Activated CD8-positive, alpha-beta T cell treated with anti-CD3 and anti-CD28 coated beads, Interleukin-2, amount 10 ng/mL, durations not matched to agents 7 days and 5 days (primary cell): ENCODE results near the gene SLC12A2. TPM values are rescaled to one million over a fixed set of nuclear protein-coding genes. Genes with fewer than 3 reads are reported as not detected.
A peak's percentile ranks its signal among the peaks of the same experiment; 100 is the strongest.

Experiments used
- ATAC-seq: fragments of 150-1000 bp; cut with Tn5 transposase; one replicate; pipeline ENCODE4 v1.10.0; 2021; ENCODE audit warnings: moderate library complexity
- CTCF ChIA-PET: fragments of 350-600 bp; sonication (Branson Sonifier 250); formaldehyde crosslinking; loops from one replicate; lab custom pipeline; 2021; ENCODE audit warnings: antibody characterized with exemption; lab: Charles Lee
- POLR2A ChIA-PET: fragments of 350-600 bp; sonication (Branson Sonifier 250); formaldehyde crosslinking; loops from one replicate; lab custom pipeline; 2021; ENCODE audit warnings: antibody characterized with exemption; lab: Charles Lee
- DNase-seq: peaks from one replicate; pipeline ENCODE4 v3.0.0-alpha.2; 2020
- H3K27ac Mint-ChIP-seq: one replicate; pipeline ENCODE4 v1.8.0; 2021; ENCODE audit warnings: mild to moderate bottlenecking, mixed read lengths
- H3K27me3 Mint-ChIP-seq: one replicate; pipeline ENCODE4 v1.8.0; 2021; ENCODE audit warnings: low read depth, mixed read lengths
- H3K36me3 Mint-ChIP-seq: one replicate; pipeline ENCODE4 v1.8.0; 2021; ENCODE audit warnings: low read depth, mixed read lengths
- H3K4me1 Mint-ChIP-seq: one replicate; pipeline ENCODE4 v1.8.0; 2021; ENCODE audit warnings: low read depth, mixed read lengths
- H3K4me3 Mint-ChIP-seq: one replicate; pipeline ENCODE4 v1.8.0; 2021; ENCODE audit warnings: mild to moderate bottlenecking, mixed read lengths
- H3K9me3 Mint-ChIP-seq: one replicate; pipeline ENCODE4 v1.8.0; 2022; ENCODE audit warnings: mixed read lengths; ENCODE audit not compliant: insufficient read depth
- total RNA-seq, 2 experiments: library from RNA; stranded (reverse); gene quantifications; one replicate each; pipeline ENCODE4 v1.2.3, GENCODE V29; 2021

The SLC12A2 gene
- total RNA-seq, result 10 to 100 TPM; 13.4 to 17.0 TPM

- H3K4me1 Mint-ChIP-seq, result peaks cover 52% of the 10 kb centered on the region
- peak within 1 kb of the TSS; percentile 80 for H3K4me3 Mint-ChIP-seq
These were observed at the start of gene SLC12A2 for GRCh38 chr5:128083033-128083810. Gene SLC12A2, plus strand, starts transcription at chr5:128083766. Its CDS starts 189 bp downstream, at chr5:128083955.

DNA sequence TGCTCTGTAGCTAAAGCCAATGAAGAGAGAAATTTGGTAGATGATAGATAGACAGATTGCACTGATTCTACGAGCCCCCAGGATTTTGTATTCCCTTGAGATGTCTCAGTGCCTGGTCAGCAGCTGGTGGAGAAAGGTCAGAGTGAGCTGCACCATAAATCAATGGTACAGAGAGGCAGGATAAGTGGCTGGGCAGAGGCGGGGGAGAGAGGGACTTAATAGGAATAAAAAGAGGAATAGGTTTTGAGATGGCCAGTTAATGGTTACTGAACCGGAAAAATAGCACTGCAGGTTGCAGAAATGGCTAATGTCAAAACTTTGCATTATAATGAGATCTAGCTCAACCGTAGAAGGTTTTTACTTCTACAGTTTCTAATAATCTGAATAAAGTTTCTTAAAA is 47.9 kb upstream of the SLC12A2 start:
- Mint-ChIP-seq H3K27me3 (no peaks in the 10 kb centered on the region), H3K4me1 (no peaks in the 10 kb centered on the region), H3K27ac (no peak overlapping the region), H3K36me3 (no peaks in the 10 kb centered on the region), H3K4me3 (no peak overlapping the region), H3K9me3 (peaks cover 6% of the 10 kb centered on the region)
- DNase-seq (no peak), ATAC-seq (no peak)
- POLR2A ChIA-PET, result interaction anchor here (0.5 kb wide), 1 partner anchor 75 kb away, joined by 3 read pairs; no protein-coding TSS in a partner anchor
- CTCF ChIA-PET, result interaction anchor here (0.6 kb wide), 1 partner anchor 386 kb away, joined by 3 read pairs; no protein-coding TSS in a partner anchor

More at GRCh38 chr5:128083033-128083810, at the start of gene SLC12A2:
- H3K27ac Mint-ChIP-seq, result peak within 1 kb of the TSS; percentile 87
- H3K36me3 Mint-ChIP-seq, result peaks cover 13% of the 10 kb centered on the region
- H3K9me3 Mint-ChIP-seq, result no peaks in the 10 kb centered on the region
- DNase-seq (peak; percentile 92), ATAC-seq (peak; percentile 79)
- CTCF ChIA-PET, result interaction anchor here (0.6 to 2.4 kb wide), 5 partner anchors 15 to 1011 kb away, joined by 3 to 5 read pairs (median 3); partner anchors contain the start of gene ISOC1
- H3K27me3 Mint-ChIP-seq, result no peaks in the 10 kb centered on the region
- POLR2A ChIA-PET, result interaction anchor here (0.6 kb wide), 1 partner anchor 15 kb away, joined by 4 read pairs; no protein-coding TSS in a partner anchor

DNA sequence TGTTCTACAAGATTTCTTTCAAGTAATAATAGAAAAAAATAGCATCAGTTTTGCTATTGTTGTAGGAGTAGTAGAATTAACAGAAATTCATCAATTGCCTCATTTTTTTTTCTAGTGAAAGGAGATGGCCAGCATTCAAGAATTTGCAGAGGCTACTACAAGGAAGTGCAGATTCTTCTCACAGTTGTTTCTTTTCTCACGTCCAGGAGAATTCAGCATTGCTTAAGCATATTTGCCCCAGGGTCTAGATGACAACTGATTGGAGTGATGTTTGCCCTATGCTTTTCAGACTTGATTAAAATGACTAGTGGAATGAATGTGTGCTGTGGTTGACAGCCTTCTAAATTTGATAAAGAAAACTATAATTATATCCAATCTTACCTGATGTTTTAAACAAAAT is 46.6 kb upstream of the SLC12A2 start:
- no peak for ATAC-seq
- ChIA-PET CTCF (no interaction called here), POLR2A (no interaction called here)

DNA sequence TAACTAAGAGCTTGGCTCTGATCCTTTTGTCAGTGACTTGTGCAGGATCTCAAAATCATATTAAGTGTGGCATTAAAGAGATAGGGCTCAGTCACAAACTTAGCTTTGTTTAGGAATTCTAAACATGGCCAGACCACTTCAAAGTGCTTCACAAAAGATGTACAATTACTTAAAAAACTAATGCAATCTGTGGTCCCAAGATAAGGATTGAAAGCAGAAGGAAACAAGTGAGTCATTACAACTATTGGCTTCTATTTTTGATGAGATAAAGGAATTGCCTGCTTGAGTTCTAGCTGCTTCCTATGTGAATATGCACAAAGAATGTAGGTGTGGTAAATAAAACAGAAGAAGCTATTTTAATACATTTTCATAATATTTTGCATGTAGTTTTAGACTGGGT is 44.9 kb upstream of the SLC12A2 start:
- Mint-ChIP-seq H3K9me3 (peaks cover 3% of the 10 kb centered on the region), H3K27ac (no peak overlapping the region), H3K27me3 (no peaks in the 10 kb centered on the region), H3K36me3 (no peaks in the 10 kb centered on the region), H3K4me3 (no peak overlapping the region), H3K4me1 (no peaks in the 10 kb centered on the region)
- DNase-seq (no peak), ATAC-seq (no peak)
- CTCF ChIA-PET, result no interaction called here
- POLR2A ChIA-PET, result no interaction called here

More for the DNA sequence above, 46.6 kb upstream of the SLC12A2 start:
- Mint-ChIP-seq H3K4me1 (no peaks in the 10 kb centered on the region), H3K27me3 (no peaks in the 10 kb centered on the region), H3K9me3 (peaks cover 6% of the 10 kb centered on the region), H3K36me3 (no peaks in the 10 kb centered on the region), H3K4me3 (no peak overlapping the region), H3K27ac (no peak overlapping the region)
- DNase-seq, result no peak

GRCh38 chr5:128040927-128041326 is 42.6 kb upstream of the SLC12A2 start:
- Mint-ChIP-seq H3K4me3 (no peak overlapping the region), H3K36me3 (peaks cover 5% of the 10 kb centered on the region), H3K9me3 (no peaks in the 10 kb centered on the region), H3K4me1 (no peaks in the 10 kb centered on the region), H3K27me3 (no peaks in the 10 kb centered on the region), H3K27ac (no peak overlapping the region)
- ATAC-seq, result no peak
- DNase-seq, result no peak
- ChIA-PET CTCF (no interaction called here), POLR2A (no interaction called here)

- no peak overlapping the region for H3K27ac Mint-ChIP-seq
- CTCF ChIA-PET, result no interaction called here
- no peak overlapping the region for H3K4me3 Mint-ChIP-seq
- no peaks in the 10 kb centered on the region for H3K9me3 Mint-ChIP-seq
- no peaks in the 10 kb centered on the region for H3K27me3 Mint-ChIP-seq
- H3K36me3 Mint-ChIP-seq, result peaks cover 3% of the 10 kb centered on the region
- H3K4me1 Mint-ChIP-seq, result no peaks in the 10 kb centered on the region
- POLR2A ChIA-PET, result no interaction called here
- DNase-seq (no peak), ATAC-seq (no peak)
These were observed 30.8 kb upstream of the SLC12A2 start for GRCh38 chr5:128052780-128053179.

GRCh38 chr5:128053291-128053954 is 30.1 kb upstream of the SLC12A2 start:
- no peaks in the 10 kb centered on the region for H3K4me1 Mint-ChIP-seq
- ATAC-seq (no peak), DNase-seq (no peak)
- no peak overlapping the region for H3K27ac Mint-ChIP-seq
- no peaks in the 10 kb centered on the region for H3K27me3 Mint-ChIP-seq
- H3K4me3 Mint-ChIP-seq, result no peak overlapping the region
- ChIA-PET POLR2A (no interaction called here), CTCF (no interaction called here)
- no peaks in the 10 kb centered on the region for H3K9me3 Mint-ChIP-seq
- H3K36me3 Mint-ChIP-seq, result peaks cover 3% of the 10 kb centered on the region

DNA sequence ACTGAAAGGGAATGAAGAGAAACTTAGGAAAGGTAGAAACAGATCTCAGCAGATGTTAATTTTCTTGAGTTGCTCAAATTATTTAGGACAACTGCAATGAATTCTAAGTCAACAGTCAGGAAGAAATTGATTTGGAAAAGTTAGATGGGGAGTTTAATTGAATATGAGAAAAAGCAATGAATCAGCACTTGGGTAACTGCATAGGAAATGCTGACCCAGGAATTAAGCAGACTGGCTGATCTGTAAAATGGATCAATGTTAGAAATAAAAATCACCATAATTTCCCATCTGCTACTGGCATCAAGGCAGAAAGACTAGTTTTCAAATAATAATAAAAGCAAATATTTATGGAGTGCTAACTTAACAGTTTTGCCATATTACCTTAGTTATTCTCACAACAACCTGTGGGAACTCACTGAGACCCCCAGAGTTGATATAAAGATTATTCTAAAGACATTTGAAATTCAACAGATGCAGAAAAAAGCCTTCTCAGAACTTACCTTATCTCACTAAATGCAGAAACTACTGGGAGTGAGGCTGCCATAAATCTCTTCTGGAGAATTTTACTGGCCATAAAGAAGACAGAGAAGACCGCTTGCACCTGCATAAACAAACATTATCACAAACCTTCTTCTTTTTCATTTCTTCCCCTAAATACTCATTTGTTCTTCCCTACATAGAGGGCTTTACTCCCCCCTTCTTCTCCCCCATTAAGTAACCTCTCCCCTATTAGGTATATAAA is 22.8 kb upstream of the SLC12A2 start:
- Mint-ChIP-seq H3K4me3 (no peak overlapping the region), H3K9me3 (no peaks in the 10 kb centered on the region), H3K27ac (no peak overlapping the region), H3K36me3 (no peaks in the 10 kb centered on the region), H3K4me1 (no peaks in the 10 kb centered on the region), H3K27me3 (no peaks in the 10 kb centered on the region)
- ChIA-PET POLR2A (no interaction called here), CTCF (no interaction called here)
- DNase-seq (no peak), ATAC-seq (no peak)

DNA sequence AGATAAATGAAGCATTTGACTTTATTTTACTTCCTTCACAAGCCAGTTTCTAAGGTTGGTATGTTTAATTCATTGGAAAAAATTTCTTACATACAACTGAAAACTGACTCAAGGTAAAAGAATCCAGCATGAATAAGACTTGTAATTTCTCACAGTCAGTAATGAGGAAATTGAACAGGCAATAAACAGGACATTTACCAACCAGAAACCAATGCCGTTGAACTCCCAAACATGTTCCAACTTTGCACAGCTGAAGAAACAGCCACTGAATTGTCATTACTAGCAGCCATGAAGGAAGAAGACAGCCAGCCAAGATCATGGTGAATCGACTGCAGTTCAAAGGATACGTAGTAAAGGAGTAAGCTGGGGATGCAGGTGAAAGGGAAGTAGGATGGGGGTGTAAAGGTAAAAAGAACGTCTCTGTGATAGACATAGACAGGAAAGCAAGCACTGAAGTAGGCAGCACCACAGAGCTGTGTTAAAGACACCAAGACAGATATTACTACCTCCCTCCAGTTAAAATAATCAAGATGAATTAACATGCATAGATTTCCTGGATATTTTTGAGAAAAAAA is 21.3 kb upstream of the SLC12A2 start:
- ATAC-seq (no peak), DNase-seq (no peak)
- H3K27me3 Mint-ChIP-seq, result no peaks in the 10 kb centered on the region
- CTCF ChIA-PET, result no interaction called here
- no peaks in the 10 kb centered on the region for H3K4me1 Mint-ChIP-seq
- no peak overlapping the region for H3K27ac Mint-ChIP-seq
- POLR2A ChIA-PET, result no interaction called here
- no peaks in the 10 kb centered on the region for H3K9me3 Mint-ChIP-seq
- no peaks in the 10 kb centered on the region for H3K36me3 Mint-ChIP-seq
- no peak overlapping the region for H3K4me3 Mint-ChIP-seq

DNA sequence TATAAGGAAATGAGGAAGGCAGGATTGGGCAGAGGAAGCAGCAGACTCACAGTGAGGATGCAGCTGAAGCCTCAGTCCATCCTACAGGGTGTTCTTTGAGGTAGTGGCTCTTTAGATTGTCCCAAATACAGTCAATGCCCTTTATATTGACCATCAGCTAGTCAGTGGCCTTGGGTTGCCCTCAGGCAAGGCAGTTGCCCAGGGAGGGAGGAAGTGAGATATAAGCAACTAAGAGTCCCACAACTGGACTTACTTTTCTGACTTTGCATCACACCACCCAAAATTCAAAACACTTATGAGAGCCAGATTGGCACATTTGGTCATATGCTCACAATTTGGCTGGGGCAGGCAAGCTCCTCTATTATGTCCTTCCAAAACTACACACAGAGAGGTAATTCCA is 9.4 kb upstream of the SLC12A2 start:
- CTCF ChIA-PET, result interaction anchor here (1.2 kb wide), 1 partner anchor 10 kb away, joined by 3 read pairs; no protein-coding TSS in a partner anchor
- Mint-ChIP-seq H3K4me1 (peaks cover 11% of the 10 kb centered on the region), H3K9me3 (no peaks in the 10 kb centered on the region), H3K27ac (no peak overlapping the region), H3K4me3 (no peak overlapping the region), H3K36me3 (no peaks in the 10 kb centered on the region), H3K27me3 (no peaks in the 10 kb centered on the region)
- DNase-seq (no peak), ATAC-seq (no peak)
- POLR2A ChIA-PET, result no interaction called here

GRCh38 chr5:128074953-128075352 is 8.6 kb upstream of the SLC12A2 start:
- ChIA-PET CTCF (no interaction called here), POLR2A (no interaction called here)
- Mint-ChIP-seq H3K4me1 (peaks cover 13% of the 10 kb centered on the region), H3K27ac (no peak overlapping the region), H3K36me3 (no peaks in the 10 kb centered on the region), H3K4me3 (no peak overlapping the region), H3K9me3 (no peaks in the 10 kb centered on the region), H3K27me3 (no peaks in the 10 kb centered on the region)
- no peak for ATAC-seq
- no peak for DNase-seq
